Measurements from ENCODE around the gene FAM131C. TPM values are rescaled to one million over a fixed set of nuclear protein-coding genes. Genes with fewer than 3 reads are reported as not detected.

Gene FAM131C
- total RNA-seq, 1 experiment from 2014 or later, result 0.41 TPM

GRCh38 chr1:16017461-16018303 is 55.8 kb downstream of the FAM131C start, which contains the start of gene HSPB7:
Gene HSPB7 (minus strand): TSS chr1:16018043. CDS start chr1:16017963, 80 bp downstream.
- Mint-ChIP-seq H3K36me3 (ENCODE audit: insufficient read depth, unreplicated experiment) (no peaks in the 10 kb centered on the region), H3K27ac (ENCODE audit: unreplicated experiment) (no peak within 1 kb of the TSS), H3K27me3 (ENCODE audit: insufficient read depth, unreplicated experiment) (no peaks in the 10 kb centered on the region), H3K4me3 (ENCODE audit: unreplicated experiment) (no peak within 1 kb of the TSS), H3K4me1 (ENCODE audit: low read depth, unreplicated experiment) (no peaks in the 10 kb centered on the region), H3K9me3 (ENCODE audit: unreplicated experiment) (no peaks in the 10 kb centered on the region)
- CTCF ChIA-PET, result no interaction called here
- no TSS peak for BruUV-seq (replicated peaks)
- Histone ChIP-seq H3K27me3 (replicated peaks; ENCODE audit: control insufficient read depth, insufficient read depth, low read length) (no peaks in the 10 kb centered on the region), H3K4me3 (ENCODE audit: low read depth, low read length) (no peak within 1 kb of the TSS), H3K9me3 (no peaks in the 10 kb centered on the region), H3K36me3 (ENCODE audit: control insufficient read depth, insufficient read depth, low read length) (no peaks in the 10 kb centered on the region), H3K4me1 (no peaks in the 10 kb centered on the region)
- DNase-seq, result no peak
- intact Hi-C loops (cut with micrococcal nuclease; ENCODE audit: unreplicated experiment), result no loop called here
- POLR2A ChIA-PET, result interaction anchor here (0.6 kb wide), 1 partner anchor 283 kb away, joined by 3 read pairs; no protein-coding TSS in a partner anchor
- no peak for TF ChIP-seq CTCF (IDR thresholded peaks at IDR 0.05; ENCODE audit: insufficient read depth in 1 of 2, low read depth in 1 of 2, low read length in 1 of 2, severe bottlenecking in 1 of 2, unreplicated experiment in 1 of 2)

GRCh38 chr1:16017076-16017460 is 56.4 kb downstream of the FAM131C start:
- DNase-seq, result no peak
- H3K4me1 ChIP-seq, result no peaks in the 10 kb centered on the region
- intact Hi-C loops (cut with micrococcal nuclease; ENCODE audit: unreplicated experiment), result no loop called here
- no peaks in the 10 kb centered on the region for H3K27me3 ChIP-seq (replicated peaks; ENCODE audit: control insufficient read depth, insufficient read depth, low read length)
- no peak overlapping the region for H3K27ac Mint-ChIP-seq (ENCODE audit: unreplicated experiment)
- no peak overlapping the region for H3K4me3 ChIP-seq (ENCODE audit: low read depth, low read length)
- H3K9me3 ChIP-seq, result no peaks in the 10 kb centered on the region
- no peaks in the 10 kb centered on the region for H3K27me3 Mint-ChIP-seq (ENCODE audit: insufficient read depth, unreplicated experiment)
- no peaks in the 10 kb centered on the region for H3K36me3 ChIP-seq (ENCODE audit: control insufficient read depth, insufficient read depth, low read length)
- no peak for TF ChIP-seq CTCF (IDR thresholded peaks at IDR 0.05; ENCODE audit: insufficient read depth in 1 of 2, low read depth in 1 of 2, low read length in 1 of 2, severe bottlenecking in 1 of 2, unreplicated experiment in 1 of 2)
- no TSS peak for BruUV-seq (replicated peaks)
- no peaks in the 10 kb centered on the region for H3K36me3 Mint-ChIP-seq (ENCODE audit: insufficient read depth, unreplicated experiment)
- CTCF ChIA-PET, result no interaction called here
- no peaks in the 10 kb centered on the region for H3K4me1 Mint-ChIP-seq (ENCODE audit: low read depth, unreplicated experiment)
- no peaks in the 10 kb centered on the region for H3K9me3 Mint-ChIP-seq (ENCODE audit: unreplicated experiment)
- no peak overlapping the region for H3K4me3 Mint-ChIP-seq (ENCODE audit: unreplicated experiment)
- POLR2A ChIA-PET, result no interaction called here

- no peaks in the 10 kb centered on the region for H3K27me3 Mint-ChIP-seq (ENCODE audit: insufficient read depth, unreplicated experiment)
- no peaks in the 10 kb centered on the region for H3K4me1 Mint-ChIP-seq (ENCODE audit: low read depth, unreplicated experiment)
- POLR2A ChIA-PET, result no interaction called here
- no peak overlapping the region for H3K27ac Mint-ChIP-seq (ENCODE audit: unreplicated experiment)
- Histone ChIP-seq H3K4me3 (ENCODE audit: low read depth, low read length) (no peak overlapping the region), H3K9me3 (no peaks in the 10 kb centered on the region), H3K4me1 (no peaks in the 10 kb centered on the region), H3K27me3 (replicated peaks; ENCODE audit: control insufficient read depth, insufficient read depth, low read length) (no peaks in the 10 kb centered on the region), H3K36me3 (ENCODE audit: control insufficient read depth, insufficient read depth, low read length) (no peaks in the 10 kb centered on the region)
- no peaks in the 10 kb centered on the region for H3K9me3 Mint-ChIP-seq (ENCODE audit: unreplicated experiment)
- no peak for DNase-seq
- intact Hi-C loops (cut with micrococcal nuclease; ENCODE audit: unreplicated experiment), result no loop called here
- H3K36me3 Mint-ChIP-seq (ENCODE audit: insufficient read depth, unreplicated experiment), result no peaks in the 10 kb centered on the region
- CTCF ChIA-PET, result no interaction called here
- no TSS peak for BruUV-seq (replicated peaks)
- no peak for TF ChIP-seq CTCF (IDR thresholded peaks at IDR 0.05; ENCODE audit: insufficient read depth in 1 of 2, low read depth in 1 of 2, low read length in 1 of 2, severe bottlenecking in 1 of 2, unreplicated experiment in 1 of 2)
- H3K4me3 Mint-ChIP-seq (ENCODE audit: unreplicated experiment), result no peak overlapping the region
Observed at GRCh38 chr1:16015960-16016901, 57.2 kb downstream of the FAM131C start.

Data from Caco-2 (cell line).